Ishikawa (cell line): Measurements from ENCODE around the gene LRFN4.

Source experiments
- CEBPB ChIP-seq: IDR thresholded peaks from 2 replicates; pipeline ENCODE4 v1.6.1; 2012
- CREB1 ChIP-seq: IDR thresholded peaks from 2 replicates; pipeline ENCODE4 v1.6.1; 2012; ENCODE audit warnings: low read depth
- EGR1 ChIP-seq: IDR thresholded peaks from 2 replicates; pipeline ENCODE4 v1.6.1; 2012
- EP300 ChIP-seq: IDR thresholded peaks from 2 replicates; pipeline ENCODE4 v1.6.1; 2012; ENCODE audit warnings: borderline replicate concordance
- FOXM1 ChIP-seq: IDR thresholded peaks from 2 replicates; pipeline ENCODE4 v1.6.1; 2012; ENCODE audit warnings: low read depth, borderline replicate concordance
- MAX ChIP-seq: IDR thresholded peaks from 2 replicates; pipeline ENCODE4 v1.6.1; 2012
- RAD21 ChIP-seq: IDR thresholded peaks from 2 replicates; pipeline ENCODE4 v1.6.1; 2012; ENCODE audit warnings: low read depth
- REST ChIP-seq: IDR thresholded peaks from 2 replicates; pipeline ENCODE4 v1.6.1; 2012; ENCODE audit warnings: low read depth, mild to moderate bottlenecking
- TAF1 ChIP-seq: IDR thresholded peaks from 2 replicates; pipeline ENCODE4 v1.6.1; 2012; ENCODE audit warnings: low read depth, mild to moderate bottlenecking
- TEAD4 ChIP-seq: IDR thresholded peaks from 2 replicates; pipeline ENCODE4 v1.6.1; 2012
- USF1 ChIP-seq: IDR thresholded peaks from 2 replicates; pipeline ENCODE4 v1.6.1; 2012
- YY1 ChIP-seq: IDR thresholded peaks from 2 replicates; pipeline ENCODE4 v1.6.1; 2012; ENCODE audit warnings: low read depth
- ZBTB7A ChIP-seq: IDR thresholded peaks from 2 replicates; pipeline ENCODE4 v1.6.1; 2012; ENCODE audit warnings: low read depth

- TF ChIP-seq USF1 (no peak), YY1 (no peak), REST (no peak), CREB1 (no peak), TEAD4 (no peak), TAF1 (no peak), EP300 (no peak), EGR1 (no peak), ZBTB7A (no peak), CEBPB (no peak), RAD21 (no peak), MAX (no peak), FOXM1 (no peak)
Observed at GRCh38 chr11:66878474-66878873, 21.6 kb downstream of the LRFN4 start.
